C4-2B (cell line): ENCODE measurements around the gene NLRP11.

Source experiments
- H3K27ac ChIP-seq: fragments of 450-650 bp; 2 replicates; pipeline ENCODE4 v1.5.1; 2017
- CTCF ChIP-seq: fragments of 450-650 bp; conservative IDR thresholded peaks from 2 replicates; pipeline ENCODE4 v1.5.1; 2017; ENCODE audit warnings: mild to moderate bottlenecking
- ZFX ChIP-seq: fragments of 450-650 bp; IDR thresholded peaks from 2 replicates; pipeline ENCODE4 v1.6.1; 2017

Gene NLRP11

GRCh38 chr19:55753401-55753800 is 78.4 kb downstream of the NLRP11 start:
- no peak for TF ChIP-seq CTCF
- no peak for TF ChIP-seq ZFX
- no peak overlapping the region for H3K27ac ChIP-seq

DNA sequence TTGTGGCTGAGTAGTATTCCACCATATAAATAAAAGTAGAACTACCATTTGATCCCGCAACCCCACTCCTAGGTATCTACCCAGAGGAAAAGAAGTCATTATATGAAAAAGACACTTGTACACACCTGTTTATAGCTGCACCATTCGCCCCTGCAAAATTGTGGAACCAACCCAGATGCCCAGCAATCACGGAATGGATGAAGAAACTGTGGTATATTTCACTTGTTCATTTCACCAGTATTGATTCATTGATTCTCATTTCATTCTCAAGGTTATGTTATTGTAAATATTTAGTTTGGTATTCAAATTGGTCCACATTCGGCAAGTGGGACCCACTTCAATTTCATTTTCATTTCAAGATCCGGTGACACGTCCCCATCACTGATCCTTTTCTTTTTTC is 81.1 kb downstream of the NLRP11 start:
- TF ChIP-seq CTCF (no peak), ZFX (no peak)
- H3K27ac ChIP-seq = no peak overlapping the region

- no peak within 1 kb of the TSS for H3K27ac ChIP-seq
- no peak for TF ChIP-seq ZFX
- no peak for TF ChIP-seq CTCF
These were observed 93.5 kb downstream of the NLRP11 start, which contains the start of gene NLRP9 for GRCh38 chr19:55738302-55738701. TSS of gene NLRP9 (minus strand) at chr19:55738402. CDS start at chr19:55738374, 28 bp downstream.
